ENCODE data around the gene CCDC198. TPM values are rescaled to one million over a fixed set of nuclear protein-coding genes. Genes with fewer than 3 reads are reported as not detected.

CCDC198 gene
- total RNA-seq, 2 donors from 2014 or later, result not detected

GRCh38 chr14:57420033-57420432 is 73.6 kb downstream of the CCDC198 start:
- no peaks in the 10 kb centered on the region for H3K9me3 Mint-ChIP-seq
- H3K27ac Mint-ChIP-seq, result no peak overlapping the region
- no peaks in the 10 kb centered on the region for H3K36me3 Mint-ChIP-seq (ENCODE audit: insufficient read depth in 2 of 2)
- no peak overlapping the region for H3K4me3 Mint-ChIP-seq
- DNase-seq (no peak), ATAC-seq (replicated peaks in 1 of 2) (no peak)
- no peaks in the 10 kb centered on the region for H3K4me1 Mint-ChIP-seq (ENCODE audit: low read depth)
- no peaks in the 10 kb centered on the region for H3K27me3 Mint-ChIP-seq (ENCODE audit: low read depth)

Other genes with a start within 250 kb of the CCDC198 start
- gene EXOC5, start 225.0 kb downstream of the CCDC198 start, total RNA-seq, result 10 to 100 TPM; 63.7 to 66.3 TPM
- 10 to 100 TPM; 37.5 to 44.9 TPM for gene AP5M1, start 224.9 kb downstream of the CCDC198 start, total RNA-seq
- gene NAA30, start 103.3 kb downstream of the CCDC198 start, total RNA-seq, result 10 to 100 TPM; 19.8 to 25.6 TPM